ENCODE results near the gene TOP3A.
A peak's percentile ranks its signal among the peaks of the same experiment; 100 is the strongest.

The TOP3A gene

DNA sequence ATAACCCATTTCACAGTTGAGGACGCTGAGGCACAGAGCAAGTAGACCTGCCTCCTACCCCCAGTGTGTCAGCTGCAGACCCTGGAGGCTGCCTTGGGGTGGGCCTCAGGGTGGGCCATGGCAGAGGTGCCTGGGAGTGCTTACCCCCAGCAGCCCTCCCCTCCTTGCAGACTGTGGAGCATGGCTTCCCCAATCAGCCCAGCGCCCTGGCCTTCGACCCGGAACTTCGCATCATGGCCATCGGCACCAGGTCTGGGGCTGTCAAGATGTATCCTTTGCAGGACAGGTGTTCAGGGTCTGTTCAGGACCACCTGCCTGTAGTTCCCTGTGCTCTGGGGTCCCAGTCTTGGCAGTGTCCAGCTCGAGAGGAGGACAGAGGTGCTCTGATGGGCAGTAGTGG lies 85.0 kb downstream of the TOP3A start:
- no peak for DNase-seq

DNA sequence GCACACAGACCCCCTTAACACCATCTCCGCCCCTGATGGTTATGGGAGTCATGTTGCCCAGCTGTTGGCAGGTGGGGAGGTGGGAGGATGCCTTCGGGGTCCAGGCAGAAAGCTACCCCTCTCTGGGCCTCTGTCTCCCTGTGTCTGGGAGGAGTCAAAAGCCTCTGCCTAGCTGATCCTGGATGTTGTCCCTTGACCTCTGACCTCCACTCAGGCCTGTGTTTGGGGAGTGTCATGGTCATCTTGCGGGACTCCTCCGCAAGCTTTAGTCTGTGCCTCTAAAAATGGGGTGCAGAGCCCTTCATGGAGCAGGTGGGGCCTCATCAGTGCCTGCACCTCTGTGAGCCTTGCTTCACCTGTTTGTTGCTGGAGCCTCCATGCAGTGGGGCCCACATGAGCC lies 85.5 kb downstream of the TOP3A start:
- DNase-seq: no peak

DNA sequence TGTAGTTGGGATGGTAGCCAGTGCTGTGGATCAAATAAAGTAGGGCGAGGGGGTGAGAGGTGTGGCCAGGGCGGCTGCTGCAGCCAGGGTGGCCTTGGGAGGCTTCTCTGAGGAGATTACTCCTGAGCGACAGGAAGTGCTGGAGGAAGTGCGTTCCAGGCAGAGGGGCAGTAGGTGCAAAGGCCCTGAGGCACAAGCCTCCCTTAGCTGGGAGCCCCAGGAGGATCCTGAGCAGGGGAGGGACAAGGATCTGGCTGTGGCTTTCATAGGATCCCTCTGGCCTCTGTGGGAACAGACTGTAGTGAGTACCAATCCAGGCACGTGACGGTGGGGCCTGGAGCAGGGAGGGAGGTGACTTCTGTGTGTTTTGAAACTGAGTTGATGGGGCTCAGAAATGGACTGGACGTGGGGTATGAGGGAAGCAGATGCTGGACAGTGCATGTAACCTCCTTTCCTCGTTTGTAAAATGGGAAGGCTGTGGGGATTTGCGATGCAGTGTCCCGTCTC lies 86.6 kb downstream of the TOP3A start:
- DNase-seq: no peak

DNA sequence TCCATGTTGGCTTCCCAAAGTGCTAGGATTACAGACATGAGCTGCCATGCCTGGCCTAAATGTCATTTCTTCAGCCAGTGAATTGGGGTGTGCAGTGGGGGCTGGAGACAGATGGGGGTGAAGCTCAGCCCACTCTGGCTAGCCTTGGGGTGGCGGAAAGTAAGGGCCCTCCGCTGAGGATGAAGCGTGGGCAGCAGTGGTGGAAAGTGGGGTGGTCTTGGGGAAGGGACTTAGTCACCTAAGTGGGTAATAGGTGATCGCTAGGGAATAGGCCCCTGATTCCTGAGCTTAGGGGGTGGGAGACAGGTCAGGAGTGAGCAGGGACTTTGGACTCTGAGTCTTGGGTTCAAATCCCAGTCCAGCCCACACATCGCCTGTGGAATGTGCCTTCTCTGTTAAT lies 87.2 kb downstream of the TOP3A start:
- DNase-seq: no peak

DNA sequence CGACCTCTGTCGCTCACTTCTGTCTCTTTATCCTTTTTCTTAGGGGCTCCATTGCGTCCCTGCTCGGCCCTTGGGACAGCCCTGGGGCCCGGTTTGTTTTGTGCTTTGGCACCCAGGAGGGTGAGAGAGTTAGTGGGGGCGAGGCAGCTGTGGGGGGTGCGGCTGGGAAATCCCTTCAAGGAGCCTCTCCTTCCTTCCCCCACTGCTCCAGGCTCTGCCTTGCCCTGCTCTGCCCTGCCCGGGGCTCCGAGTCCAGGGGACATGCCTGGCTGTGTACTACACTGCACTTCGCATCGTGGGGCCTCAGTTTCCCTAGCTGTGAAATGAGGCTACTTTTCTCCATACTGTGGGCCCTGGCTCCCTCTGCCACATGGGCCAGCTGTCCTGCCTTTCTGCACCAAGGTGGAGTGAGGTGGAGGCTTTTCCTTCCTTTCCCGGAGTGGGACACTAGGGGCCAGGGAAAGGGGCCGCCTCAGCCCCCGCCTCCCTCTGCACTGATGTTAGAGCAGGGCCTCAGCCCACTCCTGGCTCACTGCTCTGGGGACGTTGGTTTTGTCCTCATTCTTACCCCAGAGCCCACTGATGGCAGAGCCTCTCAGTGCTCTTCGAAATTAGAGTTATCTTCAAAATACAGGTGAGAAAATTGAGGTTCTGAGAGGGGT lies 88.4 kb downstream of the TOP3A start:
- DNase-seq: no peak

DNA sequence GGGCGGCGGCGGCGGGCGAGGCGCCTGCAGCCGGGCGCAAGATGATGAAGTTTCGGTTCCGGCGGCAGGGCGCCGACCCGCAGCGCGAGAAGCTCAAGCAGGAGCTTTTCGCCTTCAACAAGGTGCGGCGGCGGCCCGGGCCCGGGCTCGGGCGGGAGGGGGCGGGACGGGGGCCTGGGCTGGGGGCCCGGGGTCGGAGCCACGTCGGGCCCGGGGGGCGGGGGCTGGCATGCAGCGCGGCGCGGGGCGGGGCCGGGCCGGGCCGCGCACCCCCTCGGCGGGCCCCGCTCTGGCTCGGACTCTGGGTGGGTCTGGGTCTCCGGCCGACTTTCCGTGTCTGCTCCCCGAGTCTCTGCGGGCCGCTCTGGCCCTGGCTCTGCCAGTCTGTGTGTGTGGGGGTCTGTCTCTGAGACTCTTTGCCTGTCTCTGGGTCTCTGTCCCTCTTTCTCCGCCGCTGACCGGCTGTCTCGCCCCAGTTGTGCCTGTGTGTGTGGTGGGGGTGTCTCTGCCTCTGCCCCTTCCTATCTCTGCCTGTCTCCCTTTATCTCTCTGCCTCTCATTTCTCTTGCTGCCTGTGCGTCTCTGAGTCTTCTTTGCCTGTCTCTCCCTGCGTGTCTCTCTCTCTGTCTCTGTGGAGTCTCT lies 89.0 kb downstream of the TOP3A start:
- DNase-seq: no peak

DNA sequence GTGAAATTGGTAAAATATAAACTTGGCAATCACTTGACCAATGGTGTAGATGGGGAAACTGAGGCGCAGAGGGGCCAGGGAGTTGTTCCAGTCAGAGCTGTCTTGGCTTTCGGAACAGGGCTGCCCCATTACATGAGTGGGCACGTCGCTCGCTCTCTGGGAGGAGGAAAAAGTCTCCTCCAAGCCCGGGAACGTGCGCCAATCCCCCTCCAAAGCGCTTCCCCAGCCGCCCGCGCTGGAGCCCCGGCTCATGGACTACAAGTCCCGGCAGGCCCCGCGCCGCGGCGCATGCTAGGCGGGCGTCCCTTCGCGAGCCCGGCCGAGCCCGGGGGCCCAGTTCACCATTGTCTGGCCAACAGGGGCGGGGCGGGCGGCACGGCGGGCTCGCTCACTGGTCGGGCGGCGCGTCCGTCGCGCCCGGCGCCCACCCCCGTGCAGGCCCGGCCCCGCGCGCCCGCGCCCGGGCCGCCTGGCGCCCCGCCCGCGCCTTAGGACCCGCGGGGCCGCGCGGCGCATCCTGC lies 89.6 kb downstream of the TOP3A start, which contains the start of gene LLGL1:
Gene LLGL1 (plus strand): TSS at position 515 of the 521 bp plus-strand sequence. CDS start 48 bp downstream, outside the sequence.
- DNase-seq: peak; percentile 97

DNA sequence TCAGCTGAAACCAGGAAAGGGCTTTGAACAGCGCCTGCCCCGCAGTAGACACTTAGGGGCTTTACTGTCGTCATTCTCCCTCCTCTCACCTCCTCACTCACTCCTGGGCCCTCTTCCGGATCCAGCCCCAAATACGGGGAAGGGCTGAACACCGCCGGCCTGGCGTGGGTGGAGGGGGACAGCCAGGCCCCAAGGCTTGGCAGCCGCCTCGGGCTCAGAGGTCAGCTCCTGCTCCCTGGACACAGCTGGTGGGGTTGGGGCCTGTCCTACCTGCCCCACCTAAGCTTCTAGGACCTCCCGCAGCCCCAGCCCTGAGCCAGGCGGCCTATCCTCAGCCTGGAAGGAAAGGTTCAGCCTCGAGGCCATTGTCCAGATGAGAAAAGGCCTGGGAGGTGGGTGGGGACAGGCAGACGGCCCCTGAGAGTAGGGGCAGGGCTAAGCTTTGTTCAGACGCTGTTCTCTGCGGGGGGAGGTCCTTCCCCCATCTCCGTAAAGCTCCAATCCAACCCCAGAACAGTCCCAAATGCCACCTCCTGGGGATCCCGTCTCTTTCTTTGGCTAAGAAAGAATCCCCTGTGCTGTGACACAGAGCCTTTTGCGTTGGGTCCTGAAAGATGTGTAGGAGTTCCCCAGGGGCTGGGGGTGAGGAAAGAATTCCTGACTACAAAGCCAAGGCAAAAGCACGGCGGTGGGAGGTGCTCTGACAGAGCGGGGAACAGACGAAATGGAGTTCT lies 90.2 kb downstream of the TOP3A start:
- no peak for DNase-seq

DNA sequence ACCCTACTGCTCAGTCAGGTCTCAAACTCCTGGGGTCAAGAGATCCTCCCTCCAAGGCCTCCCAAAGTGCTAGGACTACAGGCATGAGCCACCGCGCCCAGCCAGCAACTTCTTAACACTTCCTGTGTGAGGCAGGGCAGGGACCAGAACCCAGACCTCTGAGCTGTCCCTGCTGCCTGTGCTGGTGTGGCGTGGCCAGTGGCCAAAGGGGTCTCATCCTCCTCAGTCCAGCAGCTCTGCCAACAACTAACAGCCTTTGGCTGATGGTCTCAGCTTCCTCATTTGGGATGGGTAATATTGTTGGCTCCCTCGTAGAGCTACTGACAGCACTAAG lies 90.8 kb downstream of the TOP3A start:
- no peak for DNase-seq
